ENCODE results near the gene ITGA2B.
A peak's percentile ranks its signal among the peaks of the same experiment; 100 is the strongest.

Gene ITGA2B

DNA sequence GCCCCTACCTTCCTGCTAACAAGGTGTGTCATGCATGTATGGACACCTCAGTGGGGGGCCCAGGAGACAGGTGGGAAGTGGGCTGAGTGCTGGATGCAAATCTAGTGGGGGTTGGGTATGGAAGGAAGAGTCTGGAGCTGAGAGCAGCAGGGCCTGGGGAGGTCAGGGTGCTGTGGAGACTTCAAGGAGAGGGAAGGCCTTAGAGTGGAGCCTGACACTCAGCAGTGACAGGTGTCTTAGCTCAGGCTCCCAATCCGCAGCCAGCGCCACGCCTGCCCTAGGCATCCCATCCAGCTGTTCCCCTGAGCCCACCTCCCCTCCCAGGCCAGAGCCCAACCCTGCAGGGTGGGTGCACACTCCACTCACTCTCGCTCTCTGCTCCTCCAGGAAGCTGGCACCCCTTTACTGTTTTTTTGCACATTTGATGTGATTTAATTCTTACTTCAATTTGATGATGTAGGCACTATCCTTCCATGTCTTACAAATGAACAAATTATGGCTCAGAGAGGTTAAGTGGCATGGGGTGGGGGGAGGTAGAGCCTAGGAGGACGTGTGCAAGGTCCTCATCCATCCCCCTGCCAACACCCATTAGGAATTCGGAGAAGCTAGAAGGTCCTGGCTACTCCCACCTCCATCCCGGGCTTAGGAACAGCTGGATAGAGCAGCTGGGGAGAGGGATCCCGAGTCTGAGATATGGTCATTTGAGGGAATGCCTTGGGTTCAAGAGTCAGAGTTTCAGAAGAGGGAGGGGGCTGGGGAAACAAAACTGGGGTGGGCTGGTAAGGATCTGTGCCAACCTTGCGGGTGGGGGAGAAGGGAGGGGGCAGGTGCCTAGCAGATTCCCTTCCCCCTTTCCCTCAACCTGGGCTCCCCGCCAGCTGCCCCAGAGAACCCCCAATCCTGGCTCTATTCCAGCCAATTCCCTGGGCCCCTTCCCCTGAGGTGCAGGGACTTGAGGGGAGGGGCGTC lies 27.9 kb downstream of the ITGA2B start:
- no peaks in the 10 kb centered on the region for H3K4me1 Mint-ChIP-seq
- no peaks in the 10 kb centered on the region for H3K9me3 Mint-ChIP-seq
- H3K36me3 Mint-ChIP-seq (ENCODE audit: insufficient read depth), result peaks cover 2% of the 10 kb centered on the region
- DNase-seq (ENCODE audit: low spot score in 2 of 2), result no peak
- H3K27ac Mint-ChIP-seq (ENCODE audit: low read depth), result no peak overlapping the region
- H3K27me3 Mint-ChIP-seq, result peaks cover 31% of the 10 kb centered on the region
- no peak for ATAC-seq (replicated peaks; ENCODE audit: extremely low read depth, poor library complexity, severe bottlenecking)
- no peak overlapping the region for H3K4me3 Mint-ChIP-seq

DNA sequence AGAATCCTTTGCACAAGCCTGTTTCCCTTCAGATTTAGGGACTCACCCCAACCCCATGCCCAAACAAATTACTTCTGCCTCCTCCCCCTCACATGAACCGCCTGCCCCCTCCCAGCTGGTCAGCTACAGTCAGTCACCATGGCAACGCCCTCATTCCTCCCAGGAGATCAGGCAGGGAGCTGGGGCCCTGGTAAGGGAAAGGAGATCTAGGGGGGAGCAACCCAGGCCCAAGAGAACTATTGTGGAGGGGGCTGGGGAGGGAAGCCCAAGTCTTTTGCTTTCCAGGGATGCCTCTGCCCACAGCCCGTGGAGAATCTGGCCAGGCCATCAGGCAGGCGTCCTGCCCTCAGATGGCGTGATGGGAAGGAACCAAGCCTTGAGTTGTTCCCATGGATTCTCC lies 28.6 kb downstream of the ITGA2B start:
- H3K4me3 Mint-ChIP-seq, result no peak overlapping the region
- no peak overlapping the region for H3K27ac Mint-ChIP-seq (ENCODE audit: low read depth)
- ATAC-seq (replicated peaks; ENCODE audit: extremely low read depth, poor library complexity, severe bottlenecking), result no peak
- H3K36me3 Mint-ChIP-seq (ENCODE audit: insufficient read depth), result peaks cover 2% of the 10 kb centered on the region
- H3K27me3 Mint-ChIP-seq, result peaks cover 24% of the 10 kb centered on the region
- no peaks in the 10 kb centered on the region for H3K4me1 Mint-ChIP-seq
- H3K9me3 Mint-ChIP-seq, result no peaks in the 10 kb centered on the region
- no peak for DNase-seq (ENCODE audit: low spot score in 2 of 2)

- no peak overlapping the region for H3K27ac Mint-ChIP-seq (ENCODE audit: low read depth)
- no peaks in the 10 kb centered on the region for H3K4me1 Mint-ChIP-seq
- H3K4me3 Mint-ChIP-seq, result no peak overlapping the region
- peaks cover 2% of the 10 kb centered on the region for H3K36me3 Mint-ChIP-seq (ENCODE audit: insufficient read depth)
- no peak for ATAC-seq (replicated peaks; ENCODE audit: extremely low read depth, poor library complexity, severe bottlenecking)
- H3K27me3 Mint-ChIP-seq, result peaks cover 17% of the 10 kb centered on the region
- no peaks in the 10 kb centered on the region for H3K9me3 Mint-ChIP-seq
- no peak for DNase-seq (ENCODE audit: low spot score in 2 of 2)
Measured at GRCh38 chr17:44360144-44360533, 29.3 kb downstream of the ITGA2B start.

- peaks cover 11% of the 10 kb centered on the region for H3K27me3 Mint-ChIP-seq
- H3K4me1 Mint-ChIP-seq, result no peaks in the 10 kb centered on the region
- H3K4me3 Mint-ChIP-seq, result no peak overlapping the region
- H3K27ac Mint-ChIP-seq (ENCODE audit: low read depth), result no peak overlapping the region
- no peak for ATAC-seq (replicated peaks; ENCODE audit: extremely low read depth, poor library complexity, severe bottlenecking)
- no peak for DNase-seq (ENCODE audit: low spot score in 2 of 2)
- peaks cover 2% of the 10 kb centered on the region for H3K36me3 Mint-ChIP-seq (ENCODE audit: insufficient read depth)
- no peaks in the 10 kb centered on the region for H3K9me3 Mint-ChIP-seq
Measured at GRCh38 chr17:44359458-44360143, 29.8 kb downstream of the ITGA2B start.

GRCh38 chr17:44359006-44359405 lies 30.4 kb downstream of the ITGA2B start:
- peaks cover 8% of the 10 kb centered on the region for H3K27me3 Mint-ChIP-seq
- H3K9me3 Mint-ChIP-seq, result no peaks in the 10 kb centered on the region
- no peak for ATAC-seq (replicated peaks; ENCODE audit: extremely low read depth, poor library complexity, severe bottlenecking)
- no peak overlapping the region for H3K4me3 Mint-ChIP-seq
- no peaks in the 10 kb centered on the region for H3K4me1 Mint-ChIP-seq
- peak overlapping the region; percentile 12 for H3K27ac Mint-ChIP-seq (ENCODE audit: low read depth)
- DNase-seq (ENCODE audit: low spot score in 2 of 2), result no peak
- peaks cover 2% of the 10 kb centered on the region for H3K36me3 Mint-ChIP-seq (ENCODE audit: insufficient read depth)

GRCh38 chr17:44358066-44358465 lies 31.4 kb downstream of the ITGA2B start:
- Mint-ChIP-seq H3K4me1 (peaks cover 1% of the 10 kb centered on the region), H3K4me3 (no peak overlapping the region), H3K27ac (ENCODE audit: low read depth) (peak overlapping the region; percentile 52), H3K9me3 (no peaks in the 10 kb centered on the region), H3K36me3 (ENCODE audit: insufficient read depth) (peaks cover 2% of the 10 kb centered on the region), H3K27me3 (peaks cover 8% of the 10 kb centered on the region)
- no peak for ATAC-seq (replicated peaks; ENCODE audit: extremely low read depth, poor library complexity, severe bottlenecking)
- no peak for DNase-seq (ENCODE audit: low spot score in 2 of 2)

DNA sequence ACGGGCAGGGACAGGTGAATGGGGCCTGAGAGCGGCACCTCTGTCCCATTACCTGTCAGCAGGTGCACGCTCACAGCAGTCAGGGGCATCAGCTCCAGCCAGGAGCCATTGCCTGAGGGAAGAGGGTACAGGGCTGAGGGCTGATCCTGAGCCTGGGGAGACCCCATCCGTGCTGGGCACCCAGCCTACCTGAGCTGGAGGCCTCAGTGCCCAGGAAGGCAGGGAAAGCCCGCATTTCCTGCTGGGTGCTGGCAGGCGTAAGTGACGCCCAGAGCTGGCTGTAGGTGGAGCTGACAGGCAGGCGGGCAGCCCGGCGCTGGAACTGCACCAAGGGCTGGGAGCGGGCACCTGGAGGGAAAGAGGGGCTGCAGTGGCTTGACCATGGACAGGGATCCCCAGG lies 33.2 kb downstream of the ITGA2B start:
- Mint-ChIP-seq H3K27me3 (no peaks in the 10 kb centered on the region), H3K9me3 (no peaks in the 10 kb centered on the region), H3K27ac (ENCODE audit: low read depth) (no peak overlapping the region), H3K4me3 (no peak overlapping the region), H3K4me1 (peaks cover 5% of the 10 kb centered on the region), H3K36me3 (ENCODE audit: insufficient read depth) (peaks cover 8% of the 10 kb centered on the region)
- DNase-seq (ENCODE audit: low spot score in 2 of 2) (no peak), ATAC-seq (replicated peaks; ENCODE audit: extremely low read depth, poor library complexity, severe bottlenecking) (no peak)

DNA sequence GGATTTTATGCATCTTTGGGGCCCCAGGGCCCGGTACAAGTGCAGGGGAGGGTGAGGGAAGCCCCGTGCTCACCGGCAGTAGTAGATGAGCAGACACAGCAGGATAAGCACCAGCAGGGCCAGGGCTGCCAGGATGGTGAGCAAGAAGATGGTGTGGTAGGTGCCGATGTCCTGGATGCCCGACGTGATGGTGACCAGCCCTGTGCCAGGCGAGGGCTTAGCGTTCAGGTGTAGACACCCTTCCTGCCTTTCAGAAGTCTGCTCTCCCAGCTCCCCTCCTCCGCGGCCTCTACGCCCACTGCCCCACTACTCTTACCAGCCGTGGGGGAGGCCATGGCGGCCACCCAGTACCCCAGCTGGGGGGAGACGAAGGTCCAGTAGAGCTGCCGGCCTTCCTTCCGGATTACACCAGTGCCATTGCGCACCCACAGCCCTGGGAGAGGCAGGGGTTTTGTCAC lies 33.8 kb downstream of the ITGA2B start:
- Mint-ChIP-seq H3K4me1 (peaks cover 5% of the 10 kb centered on the region), H3K27me3 (no peaks in the 10 kb centered on the region), H3K4me3 (peak overlapping the region; percentile 16), H3K9me3 (no peaks in the 10 kb centered on the region), H3K27ac (ENCODE audit: low read depth) (no peak overlapping the region), H3K36me3 (ENCODE audit: insufficient read depth) (peaks cover 8% of the 10 kb centered on the region)
- DNase-seq (ENCODE audit: low spot score in 2 of 2), result no peak
- no peak for ATAC-seq (replicated peaks; ENCODE audit: extremely low read depth, poor library complexity, severe bottlenecking)

GRCh38 chr17:44354582-44355561 lies 34.6 kb downstream of the ITGA2B start:
- DNase-seq (ENCODE audit: low spot score in 2 of 2) (peak; percentile 24 to 51), ATAC-seq (replicated peaks; ENCODE audit: extremely low read depth, poor library complexity, severe bottlenecking) (peak; percentile 9)
- Mint-ChIP-seq H3K36me3 (ENCODE audit: insufficient read depth) (peaks cover 10% of the 10 kb centered on the region), H3K27ac (ENCODE audit: low read depth) (no peak overlapping the region), H3K4me3 (peak overlapping the region; percentile 41), H3K27me3 (no peaks in the 10 kb centered on the region), H3K9me3 (no peaks in the 10 kb centered on the region), H3K4me1 (peaks cover 5% of the 10 kb centered on the region)

DNA sequence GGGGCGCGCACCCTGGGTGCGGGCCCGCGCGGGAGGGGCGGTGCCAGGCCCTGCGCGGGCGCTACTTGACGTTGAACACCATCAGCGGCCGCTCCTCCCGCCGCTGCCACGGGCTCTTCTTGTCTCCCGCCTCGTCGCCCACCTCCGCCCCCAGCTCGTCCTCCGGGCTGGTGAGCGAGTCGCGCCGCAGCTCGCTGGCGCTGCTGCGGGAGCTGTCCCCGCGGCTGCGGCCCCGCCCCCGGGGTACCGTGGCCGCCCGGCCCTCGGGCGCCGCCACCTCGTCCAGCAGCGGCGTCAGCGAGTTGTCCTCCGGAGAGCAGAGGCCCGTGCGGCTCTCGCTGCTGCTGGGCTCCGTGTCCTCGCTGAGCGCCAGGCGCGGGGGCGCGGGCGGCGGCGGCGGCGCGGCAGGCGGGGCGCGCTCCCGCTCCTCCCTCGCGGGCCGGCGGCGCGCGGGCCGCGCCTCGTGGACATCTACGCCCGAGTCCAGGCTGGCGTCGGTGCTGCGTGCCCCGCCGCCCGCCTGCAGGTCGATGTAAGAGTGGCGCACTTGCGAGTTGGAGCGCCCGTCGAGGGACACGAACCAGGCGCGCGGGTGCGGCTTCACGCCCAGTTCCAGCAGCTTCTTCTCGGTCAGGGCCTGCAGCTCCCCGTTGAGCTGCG lies 35.6 kb downstream of the ITGA2B start:
- DNase-seq (ENCODE audit: low spot score in 2 of 2) (no peak), ATAC-seq (replicated peaks; ENCODE audit: extremely low read depth, poor library complexity, severe bottlenecking) (no peak)
- Mint-ChIP-seq H3K27me3 (no peaks in the 10 kb centered on the region), H3K4me1 (peaks cover 6% of the 10 kb centered on the region), H3K27ac (ENCODE audit: low read depth) (no peak overlapping the region), H3K9me3 (no peaks in the 10 kb centered on the region), H3K4me3 (peak overlapping the region; percentile 41), H3K36me3 (ENCODE audit: insufficient read depth) (peaks cover 8% of the 10 kb centered on the region)

DNA sequence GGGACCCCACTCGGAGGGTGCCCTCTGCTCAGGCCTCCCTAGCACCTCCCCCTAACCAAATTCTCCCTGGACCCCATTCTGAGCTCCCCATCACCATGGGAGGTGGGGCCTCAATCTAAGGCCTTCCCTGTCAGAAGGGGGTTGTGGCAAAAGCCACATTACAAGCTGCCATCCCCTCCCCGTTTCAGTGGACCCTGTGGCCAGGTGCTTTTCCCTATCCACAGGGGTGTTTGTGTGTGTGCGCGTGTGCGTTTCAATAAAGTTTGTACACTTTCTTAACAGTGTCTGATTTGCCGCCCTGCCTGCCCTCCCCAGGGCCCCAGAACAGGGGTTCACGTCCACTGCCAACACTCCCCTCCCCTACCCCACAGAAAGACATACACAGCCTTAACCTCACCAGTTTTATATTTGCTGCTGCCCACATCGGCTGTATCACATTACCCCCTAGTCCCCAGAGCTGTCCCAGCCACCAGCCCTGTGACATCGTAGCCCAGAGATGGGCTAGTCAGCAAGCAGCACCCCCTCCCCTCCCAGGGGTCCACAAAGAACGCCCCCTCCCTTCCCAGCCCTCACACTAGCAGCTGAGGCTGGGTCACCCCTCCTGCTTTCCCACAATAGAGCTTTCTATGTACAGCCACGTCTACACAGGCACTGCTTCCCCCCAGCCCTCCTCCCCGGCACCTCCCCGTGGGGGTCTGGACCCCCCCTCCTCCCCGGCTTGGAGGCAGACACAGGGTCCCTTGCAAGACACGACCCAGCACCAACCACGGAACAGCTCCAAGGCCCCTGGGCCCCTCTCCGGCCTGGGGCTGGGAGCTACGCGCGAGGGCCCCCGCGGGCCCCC lies 36.4 kb downstream of the ITGA2B start:
- Mint-ChIP-seq H3K27me3 (no peaks in the 10 kb centered on the region), H3K4me1 (peaks cover 11% of the 10 kb centered on the region), H3K4me3 (peak overlapping the region; percentile 56), H3K27ac (ENCODE audit: low read depth) (no peak overlapping the region), H3K36me3 (ENCODE audit: insufficient read depth) (peaks cover 8% of the 10 kb centered on the region), H3K9me3 (no peaks in the 10 kb centered on the region)
- ATAC-seq (replicated peaks; ENCODE audit: extremely low read depth, poor library complexity, severe bottlenecking) (no peak), DNase-seq (ENCODE audit: low spot score in 2 of 2) (no peak)

All from central memory CD8-positive, alpha-beta T cell (primary cell).